ENCODE measurements around the gene CTCFL.

DNA sequence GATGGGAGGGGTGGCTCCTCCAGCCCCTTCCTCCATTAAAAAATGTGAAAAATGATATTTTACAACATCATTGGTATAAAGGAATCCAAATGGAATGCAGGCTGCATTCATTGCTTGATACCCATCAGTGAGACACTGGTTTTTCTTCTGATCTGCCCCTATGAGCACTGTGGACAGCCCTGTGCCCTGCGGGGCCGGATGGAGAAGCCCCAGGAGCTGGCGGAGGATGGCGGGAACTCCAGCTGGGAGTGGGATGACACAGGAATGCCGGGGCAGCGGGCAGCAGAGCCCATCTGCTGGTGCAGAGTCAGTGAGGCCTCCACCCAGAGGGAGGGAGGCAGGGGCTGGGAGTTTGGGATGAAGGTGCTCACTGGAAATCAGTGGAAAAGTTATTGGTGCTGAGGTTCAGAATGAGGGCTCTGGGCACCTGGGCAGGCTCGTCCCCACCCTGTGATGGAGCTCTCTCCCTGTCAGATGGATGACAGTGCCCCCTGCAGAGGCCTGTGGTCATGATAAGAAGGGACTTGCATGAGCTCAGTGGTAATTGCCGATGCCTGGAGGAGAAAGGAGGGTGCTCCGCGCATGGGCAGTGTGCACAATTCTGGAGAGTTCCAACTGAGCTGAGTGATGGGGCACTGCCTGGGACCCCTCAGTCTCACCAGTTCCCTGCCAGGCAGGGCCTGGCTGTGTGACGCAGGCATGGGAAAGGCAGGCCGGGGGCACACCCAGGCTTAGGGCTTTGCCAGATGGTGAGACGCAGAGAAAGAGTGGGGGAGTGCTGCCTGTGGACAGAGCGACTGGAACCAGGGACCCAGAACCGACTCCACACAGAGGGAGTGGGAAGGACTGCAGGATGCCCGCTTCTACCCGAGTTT lies 23.2 kb downstream of the CTCFL start:
- TF ChIP-seq POLR2AphosphoS5 (IDR thresholded peaks at IDR 0.05; ENCODE audit: low read depth, low read length) (no peak), TAF1 (IDR thresholded peaks at IDR 0.05; ENCODE audit: borderline replicate concordance, insufficient read depth, low read length) (no peak)
- TF ChIP-seq, protein P1, sequence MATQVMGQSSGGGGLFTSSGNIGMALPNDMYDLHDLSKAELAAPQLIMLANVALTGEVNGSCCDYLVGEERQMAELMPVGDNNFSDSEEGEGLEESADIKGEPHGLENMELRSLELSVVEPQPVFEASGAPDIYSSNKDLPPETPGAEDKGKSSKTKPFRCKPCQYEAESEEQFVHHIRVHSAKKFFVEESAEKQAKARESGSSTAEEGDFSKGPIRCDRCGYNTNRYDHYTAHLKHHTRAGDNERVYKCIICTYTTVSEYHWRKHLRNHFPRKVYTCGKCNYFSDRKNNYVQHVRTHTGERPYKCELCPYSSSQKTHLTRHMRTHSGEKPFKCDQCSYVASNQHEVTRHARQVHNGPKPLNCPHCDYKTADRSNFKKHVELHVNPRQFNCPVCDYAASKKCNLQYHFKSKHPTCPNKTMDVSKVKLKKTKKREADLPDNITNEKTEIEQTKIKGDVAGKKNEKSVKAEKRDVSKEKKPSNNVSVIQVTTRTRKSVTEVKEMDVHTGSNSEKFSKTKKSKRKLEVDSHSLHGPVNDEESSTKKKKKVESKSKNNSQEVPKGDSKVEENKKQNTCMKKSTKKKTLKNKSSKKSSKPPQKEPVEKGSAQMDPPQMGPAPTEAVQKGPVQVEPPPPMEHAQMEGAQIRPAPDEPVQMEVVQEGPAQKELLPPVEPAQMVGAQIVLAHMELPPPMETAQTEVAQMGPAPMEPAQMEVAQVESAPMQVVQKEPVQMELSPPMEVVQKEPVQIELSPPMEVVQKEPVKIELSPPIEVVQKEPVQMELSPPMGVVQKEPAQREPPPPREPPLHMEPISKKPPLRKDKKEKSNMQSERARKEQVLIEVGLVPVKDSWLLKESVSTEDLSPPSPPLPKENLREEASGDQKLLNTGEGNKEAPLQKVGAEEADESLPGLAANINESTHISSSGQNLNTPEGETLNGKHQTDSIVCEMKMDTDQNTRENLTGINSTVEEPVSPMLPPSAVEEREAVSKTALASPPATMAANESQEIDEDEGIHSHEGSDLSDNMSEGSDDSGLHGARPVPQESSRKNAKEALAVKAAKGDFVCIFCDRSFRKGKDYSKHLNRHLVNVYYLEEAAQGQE (IDR thresholded peaks at IDR 0.05; ENCODE audit: insufficient read depth in 1 of 2, low read depth in 2 of 2, low read length in 2 of 2), result no peak

Data from PFSK-1 (cell line).